GM19372 (cell line): Measurements from ENCODE around the gene TMEM225.
"Not testable (repeated sequence)": the region's sequence is repeated elsewhere in the genome, so short reads cannot be mapped to it uniquely, and the experiment has no call there.

Source experiments
- ATAC-seq: cut with Tn5 transposase; IDR thresholded peaks from one replicate; pipeline ENCODE4 v1.9.1; 2021; ENCODE audit warnings: mild to moderate bottlenecking, low read depth, moderate library complexity; ENCODE audit not compliant: unreplicated experiment

Gene TMEM225

GRCh38 chr11:123885570-123885969 is at the start of gene TMEM225:
TSS of gene TMEM225 (minus strand) at chr11:123885670. CDS start at chr11:123885425, 245 bp downstream.
- ATAC-seq: no peak

GRCh38 chr11:123924027-123924426 is 38.6 kb upstream of the TMEM225 start:
- no peak for ATAC-seq

GRCh38 chr11:123920943-123921342 is 35.5 kb upstream of the TMEM225 start:
- ATAC-seq: no peak

GRCh38 chr11:123905826-123906225 is 20.4 kb upstream of the TMEM225 start:
- no peak for ATAC-seq

GRCh38 chr11:123904932-123905331 is 19.5 kb upstream of the TMEM225 start:
- ATAC-seq: no peak

- ATAC-seq: no peak
Observed at GRCh38 chr11:123903932-123904331, 18.5 kb upstream of the TMEM225 start.

- no peak for ATAC-seq
Observed at GRCh38 chr11:123901867-123902266, 16.4 kb upstream of the TMEM225 start, which contains the start of gene OR8D4. TSS of gene OR8D4 (plus strand) at chr11:123902167. CDS start at chr11:123906432, 4,265 bp downstream.

GRCh38 chr11:123899792-123900191 is 14.3 kb upstream of the TMEM225 start:
- no peak for ATAC-seq

- ATAC-seq: no peak
Observed at GRCh38 chr11:123892031-123892430, 6.6 kb upstream of the TMEM225 start.

GRCh38 chr11:123880912-123881311 is 4.6 kb downstream of the TMEM225 start:
- no peak for ATAC-seq

GRCh38 chr11:123867795-123868194 is 17.7 kb downstream of the TMEM225 start:
- ATAC-seq: not testable (repeated sequence)

- not testable (repeated sequence) for ATAC-seq
Observed at GRCh38 chr11:123865293-123865692, 20.2 kb downstream of the TMEM225 start.

- ATAC-seq: no peak
Observed at GRCh38 chr11:123859731-123860130, 25.7 kb downstream of the TMEM225 start.

- ATAC-seq: no peak
Observed at GRCh38 chr11:123856444-123856843, 29.0 kb downstream of the TMEM225 start.

GRCh38 chr11:123853038-123853437 is 32.4 kb downstream of the TMEM225 start:
- no peak for ATAC-seq

- ATAC-seq: no peak
Observed at GRCh38 chr11:123852321-123852720, 33.1 kb downstream of the TMEM225 start.

GRCh38 chr11:123851110-123851509 is 34.4 kb downstream of the TMEM225 start:
- no peak for ATAC-seq

- no peak for ATAC-seq
Observed at GRCh38 chr11:123841174-123841573, 44.3 kb downstream of the TMEM225 start.

GRCh38 chr11:123839131-123839530 is 46.3 kb downstream of the TMEM225 start:
- ATAC-seq: no peak

- ATAC-seq: no peak
Observed at GRCh38 chr11:123838659-123839058, 46.8 kb downstream of the TMEM225 start.

- no peak for ATAC-seq
Observed at GRCh38 chr11:123838199-123838598, 47.3 kb downstream of the TMEM225 start.

GRCh38 chr11:123833095-123833494 is 52.4 kb downstream of the TMEM225 start:
- ATAC-seq: no peak
